HG02938 (cell line): ENCODE results near the gene DNAH9.
"Not testable (repeated sequence)": the region's sequence is repeated elsewhere in the genome, so short reads cannot be mapped to it uniquely, and the experiment has no call there.

ENCODE experiments used
- ATAC-seq: cut with Tn5 transposase; IDR thresholded peaks from one replicate; pipeline ENCODE4 v1.9.1; 2021; ENCODE audit warnings: mild to moderate bottlenecking, moderate library complexity; ENCODE audit not compliant: unreplicated experiment

The DNAH9 gene

DNA sequence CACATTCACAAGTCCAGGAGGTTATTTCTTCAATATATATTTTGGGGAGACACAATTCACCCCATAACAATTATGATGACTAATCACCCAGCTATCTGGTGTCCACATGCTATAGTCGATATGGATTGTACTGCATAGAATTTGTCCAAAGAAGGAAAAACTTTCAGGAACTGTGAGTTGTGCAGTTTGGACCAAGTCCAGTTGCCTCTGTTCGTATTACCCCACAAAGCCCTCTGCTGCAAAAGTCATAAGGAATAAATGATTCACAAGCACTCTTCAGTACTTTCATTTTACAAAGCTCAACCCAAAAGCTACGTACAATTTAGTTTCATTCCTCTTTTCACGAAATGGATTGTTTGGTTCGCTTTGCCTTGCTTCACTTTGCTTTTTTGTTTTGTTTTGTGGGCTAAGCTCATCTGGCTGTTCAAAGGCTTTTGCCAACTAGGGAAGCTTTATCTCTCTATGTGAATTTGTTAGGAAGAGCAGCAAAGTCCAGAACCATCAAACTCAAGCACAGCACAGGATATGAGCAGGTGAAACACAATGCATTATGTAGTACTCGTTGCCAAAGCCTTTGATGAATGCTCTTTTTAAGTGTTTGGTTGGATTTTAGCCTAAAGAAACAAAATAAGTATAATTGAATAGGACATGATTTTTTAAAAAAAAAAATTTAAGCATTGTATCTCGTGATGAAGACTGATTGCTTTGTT lies 300.4 kb downstream of the DNAH9 start:
- ATAC-seq, result no peak

DNA sequence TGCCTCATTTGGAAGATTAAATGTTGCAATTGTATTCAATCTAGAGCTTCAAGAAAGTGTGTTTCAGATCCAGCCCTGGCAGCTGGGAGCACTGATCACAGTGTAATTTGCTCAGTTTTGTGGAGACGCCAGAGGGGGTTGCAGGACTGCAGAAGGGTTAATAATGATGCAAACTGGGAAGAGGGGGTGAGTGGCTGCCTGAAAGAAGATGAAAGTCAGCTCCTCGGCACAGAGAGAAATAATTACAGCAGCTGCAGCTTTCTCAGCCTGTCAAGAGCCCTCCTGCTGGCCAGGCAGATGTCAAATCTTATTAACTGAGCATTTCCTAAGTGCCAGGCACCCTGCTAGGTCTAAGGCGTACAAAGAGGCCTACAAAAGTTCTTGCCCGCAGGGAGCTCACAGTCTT lies 301.3 kb downstream of the DNAH9 start:
- no peak for ATAC-seq

DNA sequence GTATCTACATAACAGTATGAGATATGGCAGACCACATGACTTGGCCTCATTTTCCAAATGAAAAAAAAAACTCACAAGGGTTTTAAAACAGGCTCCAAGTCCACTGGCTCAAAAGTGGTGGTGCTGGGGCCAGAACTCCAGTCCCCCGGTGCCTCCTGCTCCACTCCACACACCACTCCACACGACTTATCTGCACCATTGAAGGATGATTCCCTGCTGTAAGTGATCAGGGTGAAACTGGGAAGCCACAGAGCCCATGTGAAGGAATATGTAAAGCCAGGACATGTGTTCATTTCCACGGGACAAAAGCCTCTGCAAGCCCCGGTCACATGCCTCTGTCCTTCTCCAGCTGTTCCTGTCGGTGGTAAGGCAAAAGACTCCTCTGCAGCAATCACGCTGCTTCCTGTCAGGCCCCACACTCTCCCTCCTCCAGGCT lies 301.8 kb downstream of the DNAH9 start:
- no peak for ATAC-seq

DNA sequence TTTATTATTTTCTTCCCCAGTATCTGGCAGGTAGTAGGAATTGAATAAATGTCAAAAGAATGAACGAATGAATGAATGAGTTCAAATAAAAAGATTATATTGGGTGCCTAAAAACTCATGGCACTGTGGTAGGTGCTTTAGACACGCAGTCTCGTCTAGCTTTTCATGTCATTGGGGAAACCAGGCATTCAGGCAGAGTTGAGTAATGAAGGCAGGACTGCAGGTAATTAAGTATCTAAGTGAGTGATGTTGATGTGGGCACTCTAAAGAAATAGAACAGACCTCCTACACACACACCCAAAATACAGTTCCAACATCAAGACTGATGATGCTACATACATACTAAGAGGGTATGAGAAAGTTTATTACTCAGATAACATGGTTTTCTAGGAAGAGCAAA lies 302.4 kb downstream of the DNAH9 start:
- ATAC-seq, result no peak

DNA sequence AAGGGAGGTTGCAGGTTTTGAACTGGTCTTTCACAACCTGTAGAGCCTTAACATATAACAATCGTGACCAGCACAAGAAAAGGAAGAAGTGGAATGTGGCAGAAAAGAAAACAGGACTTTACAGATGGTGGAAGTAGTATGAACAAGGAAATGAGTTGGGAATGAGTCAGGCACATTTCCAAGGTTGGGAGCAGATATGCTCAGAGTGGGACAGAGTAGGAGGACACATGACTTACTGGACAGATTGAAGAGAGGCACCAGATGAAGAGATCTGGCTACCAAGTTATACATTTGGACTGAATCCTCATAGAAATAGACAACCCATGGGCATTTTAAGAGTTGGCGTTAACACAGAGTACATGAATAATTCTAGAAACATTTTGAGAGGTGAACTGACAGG lies 303.7 kb downstream of the DNAH9 start:
- no peak for ATAC-seq

DNA sequence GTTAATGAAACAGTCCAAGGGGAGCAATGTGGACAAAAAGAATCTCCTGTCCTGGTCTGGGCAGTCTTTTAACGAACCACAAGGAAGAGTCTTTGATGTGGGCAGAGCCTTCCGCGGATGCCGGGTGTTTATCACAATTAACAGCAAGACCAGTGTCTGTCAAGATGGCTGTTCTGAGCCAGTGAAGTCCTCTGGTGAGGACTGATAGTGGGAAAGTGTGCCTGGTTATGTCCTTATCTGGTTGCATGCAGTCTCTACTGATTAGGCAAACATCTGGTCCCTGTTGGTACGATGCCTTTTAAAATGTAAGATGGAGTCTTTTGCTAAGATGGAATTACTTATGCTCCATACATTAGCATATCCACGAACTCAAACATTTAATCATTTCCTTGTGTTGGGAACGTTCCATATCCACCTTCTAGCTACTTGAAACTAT lies 310.5 kb downstream of the DNAH9 start:
- no peak for ATAC-seq

DNA sequence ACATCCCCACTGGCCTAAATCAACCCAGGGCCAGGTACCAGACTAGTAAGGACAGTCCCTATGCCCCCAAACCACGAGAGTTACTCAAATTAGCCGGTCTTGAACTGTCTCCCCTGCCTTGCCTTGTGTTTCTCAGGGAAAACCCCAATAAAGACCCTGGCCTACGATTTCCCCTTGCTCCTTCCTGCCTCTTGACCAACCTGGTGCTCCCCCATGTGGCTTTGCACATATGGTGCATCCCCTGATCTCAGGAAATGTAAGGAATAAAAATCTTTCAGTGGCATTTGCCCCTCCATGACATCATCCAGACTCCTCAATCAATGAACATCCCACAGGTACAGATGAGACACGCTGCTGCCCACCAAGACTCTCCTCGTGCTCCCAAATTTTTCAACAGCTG lies 311.1 kb downstream of the DNAH9 start:
- no peak for ATAC-seq

DNA sequence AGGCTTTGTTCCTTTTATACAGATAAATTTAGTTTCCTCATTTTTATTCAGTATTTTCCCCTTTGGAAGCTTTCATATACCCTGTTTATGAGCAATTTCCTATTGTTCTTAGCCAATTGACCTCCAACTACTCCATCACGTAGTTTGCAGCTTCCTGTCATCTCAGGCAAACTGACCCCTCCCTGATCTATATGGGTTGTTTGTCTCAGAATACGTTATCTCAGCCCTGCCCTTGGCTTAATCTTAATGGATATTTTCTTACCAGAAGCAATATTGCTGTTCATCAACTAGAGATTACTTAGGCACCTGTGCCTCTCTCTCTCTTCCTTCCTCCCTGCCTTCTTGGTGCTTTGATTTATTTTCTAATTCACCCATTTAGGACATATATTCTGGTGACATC lies 317.8 kb downstream of the DNAH9 start:
- ATAC-seq, result no peak

DNA sequence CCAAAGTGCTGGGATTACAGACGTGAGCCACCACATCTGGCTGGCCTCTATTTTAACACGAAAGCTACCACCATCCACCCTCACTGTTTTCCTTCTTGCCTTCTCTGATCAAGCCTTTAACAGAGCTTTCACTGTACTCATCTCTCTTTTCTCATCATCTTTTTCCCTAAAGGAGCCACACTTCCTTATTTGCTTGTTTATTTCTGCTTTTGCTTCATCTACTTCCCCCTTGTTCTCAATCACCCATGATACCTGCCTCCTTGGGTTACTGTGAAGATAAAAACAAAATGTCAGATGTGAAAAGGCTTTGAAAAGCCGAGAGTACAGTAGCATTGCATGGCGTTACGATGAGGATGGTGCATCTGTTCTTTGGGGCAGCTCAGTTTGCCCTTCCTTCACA lies 319.1 kb downstream of the DNAH9 start:
- ATAC-seq, result no peak

DNA sequence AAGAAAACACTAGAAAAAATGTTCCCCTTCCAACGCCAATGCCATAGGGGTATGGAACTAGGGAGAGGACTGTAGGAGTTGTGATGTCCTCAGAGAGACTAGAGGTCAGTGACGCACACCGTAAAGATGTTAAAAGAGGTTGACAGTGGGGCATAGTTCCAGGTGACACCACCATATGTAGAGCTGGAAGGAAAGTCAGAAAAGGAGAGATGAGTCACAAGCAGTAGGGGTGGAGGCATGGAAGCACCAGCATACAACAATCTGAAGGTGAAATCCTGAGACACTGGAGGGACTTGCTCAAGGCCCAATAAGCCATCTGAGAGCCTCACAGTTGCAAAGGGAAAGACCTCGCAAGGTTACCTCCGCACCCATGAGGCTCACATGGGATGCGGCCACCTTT lies 323.0 kb downstream of the DNAH9 start:
- no peak for ATAC-seq

DNA sequence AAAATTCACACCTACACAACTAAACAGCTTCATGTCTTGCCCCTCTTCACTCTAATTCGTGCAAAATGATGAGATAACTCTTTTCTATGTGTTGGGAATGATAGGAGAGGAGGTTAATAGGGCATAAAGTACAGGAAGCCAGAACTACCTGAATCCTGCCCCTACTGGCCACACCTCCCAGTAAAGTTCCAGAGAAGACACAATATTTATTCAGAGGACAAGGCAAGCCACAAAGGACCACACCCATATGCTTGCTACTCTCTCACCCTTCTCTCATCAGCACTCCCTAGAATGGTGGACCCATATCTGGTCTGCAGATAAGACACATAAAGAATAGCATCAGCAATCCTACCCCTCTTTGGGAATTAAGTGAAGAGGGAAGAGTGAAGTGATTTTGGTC lies 324.4 kb downstream of the DNAH9 start:
- no peak for ATAC-seq

DNA sequence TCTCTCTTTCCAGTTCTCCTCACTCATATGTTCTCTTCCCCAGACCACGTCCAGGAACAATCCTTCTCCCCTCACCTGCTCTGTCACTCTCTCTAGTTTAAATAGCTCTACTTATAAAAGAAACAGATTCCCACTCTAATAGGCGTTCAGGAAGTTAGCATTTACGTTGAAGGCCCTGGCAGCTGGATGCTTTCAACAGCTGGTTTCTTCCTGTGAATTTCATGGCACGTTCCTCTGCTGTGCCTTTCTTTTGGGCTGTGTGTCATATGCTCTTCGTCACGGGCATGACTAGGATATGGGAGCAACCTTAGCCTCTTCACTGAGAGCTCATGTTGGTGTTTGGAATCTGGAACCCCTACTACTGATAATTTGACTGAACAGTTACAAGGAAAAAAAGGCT lies 325.8 kb downstream of the DNAH9 start:
- ATAC-seq, result no peak

DNA sequence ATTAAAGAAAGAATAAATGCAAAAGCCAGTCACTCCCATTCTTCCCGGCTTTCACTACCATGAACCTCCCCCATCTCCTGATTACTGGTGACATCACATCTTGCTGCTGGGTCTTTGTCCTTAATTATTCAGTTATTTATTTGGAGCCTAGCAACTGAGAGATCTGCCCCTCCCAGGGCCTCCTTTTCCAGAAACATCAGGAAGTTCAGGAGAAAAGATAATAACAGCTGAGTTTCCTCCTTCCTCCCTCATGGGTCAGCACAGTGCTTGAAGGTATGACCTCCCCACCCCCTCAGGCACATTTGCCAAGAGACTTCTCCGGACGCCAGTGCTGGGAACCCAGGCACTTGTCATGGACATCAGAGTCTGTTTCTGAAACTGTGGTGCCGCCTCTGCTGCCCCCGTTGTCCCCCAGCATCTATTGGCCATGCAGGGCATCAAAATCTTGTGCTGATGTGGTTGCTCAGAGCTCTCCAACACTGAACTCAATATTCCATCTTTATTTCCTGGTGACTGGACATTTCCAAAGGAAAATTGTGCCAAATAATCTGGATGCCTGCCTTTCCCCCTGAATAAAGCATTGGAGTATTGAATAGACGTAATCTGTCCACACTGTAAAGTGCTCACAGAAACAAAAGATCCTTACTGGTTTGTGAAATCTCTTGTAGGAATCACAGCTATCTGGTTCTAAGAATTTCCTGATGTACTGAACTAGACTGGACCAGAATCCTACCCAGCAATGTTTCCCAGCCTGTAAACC lies 327.2 kb downstream of the DNAH9 start:
- no peak for ATAC-seq

DNA sequence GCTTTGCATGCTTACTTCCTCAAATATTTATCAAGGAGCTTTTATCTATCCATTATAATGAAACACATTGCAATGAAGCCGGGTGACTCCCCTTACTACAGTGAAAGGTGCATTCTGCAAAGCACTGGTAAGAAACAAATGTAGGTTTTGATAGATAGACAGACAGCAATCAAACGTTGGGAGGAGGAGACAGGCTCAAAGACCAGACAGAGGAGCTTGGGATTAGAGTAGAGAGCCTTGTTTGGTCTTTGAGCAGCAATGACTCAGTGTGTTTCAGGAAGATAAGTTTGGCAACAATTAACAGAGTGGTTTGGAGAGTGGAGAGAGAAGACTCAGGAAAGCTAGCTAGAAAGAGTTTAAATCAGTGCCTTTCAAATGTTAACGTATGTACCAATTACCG lies 330.2 kb downstream of the DNAH9 start:
- no peak for ATAC-seq

DNA sequence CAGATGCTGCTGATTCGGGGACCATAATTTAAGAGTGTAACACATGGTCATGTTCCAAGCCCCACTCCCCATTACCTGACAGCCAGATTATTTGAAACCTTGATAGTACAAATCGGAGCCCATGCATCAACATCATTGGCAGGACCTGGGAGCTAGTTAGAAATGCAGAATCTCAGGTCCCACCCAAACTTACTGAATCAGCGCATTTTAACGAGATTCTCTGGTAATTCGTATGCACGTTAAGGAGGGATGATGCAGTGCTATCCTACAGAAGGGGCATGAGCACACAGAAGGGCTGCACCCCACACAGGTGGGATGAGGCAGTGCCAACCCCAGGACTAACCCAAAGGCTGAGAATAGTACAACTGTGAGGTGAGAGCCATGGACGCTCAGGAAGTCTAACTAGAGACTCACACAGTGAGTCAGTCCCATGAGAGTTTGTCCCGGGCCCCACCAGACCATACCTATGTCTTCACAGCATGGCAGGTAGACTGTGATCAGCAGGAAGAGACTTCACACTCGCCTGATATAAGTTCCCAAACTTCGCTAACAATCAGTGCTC lies 334.1 kb downstream of the DNAH9 start:
- ATAC-seq, result no peak

DNA sequence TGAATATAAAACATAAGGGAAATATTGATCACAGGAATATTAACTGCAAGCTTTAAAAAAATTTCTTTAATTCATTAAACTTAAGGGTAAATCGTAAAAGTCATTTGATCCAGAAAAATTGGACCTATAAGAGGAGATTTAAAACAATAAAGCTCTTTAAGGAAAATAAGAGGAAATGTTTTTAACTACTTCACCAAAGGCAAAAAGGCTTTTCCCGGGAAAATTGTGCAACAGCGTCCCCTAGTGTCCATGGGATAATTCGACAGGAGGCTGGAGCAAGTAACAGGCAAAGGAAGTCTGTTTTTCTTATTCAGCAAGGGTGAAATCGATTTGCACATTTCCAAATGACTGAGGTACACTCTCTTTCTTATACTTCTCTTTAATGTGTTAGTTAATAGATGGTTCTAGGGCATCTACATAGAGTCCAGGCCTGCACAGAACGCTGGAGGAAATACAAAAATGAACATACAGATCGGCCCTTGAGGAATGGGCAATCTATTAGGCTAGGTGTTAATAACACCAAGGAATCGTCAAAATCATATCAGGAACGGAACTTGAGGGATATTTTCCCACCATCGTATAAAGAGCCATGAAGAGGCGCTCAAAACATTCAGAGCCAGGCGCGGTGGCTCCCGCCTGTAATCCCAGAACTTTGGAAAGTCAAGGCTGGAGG lies 337.6 kb downstream of the DNAH9 start:
- no peak for ATAC-seq

DNA sequence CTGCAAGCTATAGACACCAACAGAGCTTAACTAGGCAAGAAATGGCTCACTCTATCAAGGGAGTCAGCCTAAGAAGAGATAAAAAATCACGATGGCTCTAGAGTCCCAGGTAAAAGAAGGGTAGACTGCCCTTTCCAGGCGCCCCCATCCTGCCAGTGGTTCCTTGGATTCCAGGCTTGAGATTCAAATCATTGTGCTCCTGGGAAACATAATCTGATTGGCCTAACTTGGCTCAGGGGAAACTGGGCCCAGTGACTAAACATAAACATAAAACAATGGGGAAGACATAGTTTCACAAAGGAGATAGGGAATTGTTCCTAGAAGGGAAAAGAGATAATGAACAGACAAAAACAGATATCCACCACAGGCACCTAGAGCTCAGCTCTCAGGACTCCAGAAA lies 342.6 kb downstream of the DNAH9 start:
- ATAC-seq, result no peak

DNA sequence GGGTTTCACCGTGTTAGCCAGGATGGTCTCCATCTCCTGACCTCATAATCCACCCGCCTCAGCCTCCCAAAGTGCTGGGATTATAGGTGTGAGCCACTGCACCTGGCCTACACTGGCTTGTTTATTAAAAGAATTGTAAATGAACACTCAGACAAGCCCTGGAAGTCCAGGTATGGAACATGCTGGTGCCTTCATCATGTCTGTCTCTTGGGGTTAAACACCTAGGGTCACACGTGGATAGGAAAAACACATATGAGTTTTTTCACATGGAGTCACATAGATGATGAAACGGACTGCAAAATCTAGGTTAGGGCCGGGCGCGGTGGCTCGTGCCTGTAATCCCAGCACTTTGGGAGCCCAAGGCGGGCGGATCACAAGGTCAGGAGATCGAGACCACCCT lies 344.8 kb downstream of the DNAH9 start:
- not testable (repeated sequence) for ATAC-seq

DNA sequence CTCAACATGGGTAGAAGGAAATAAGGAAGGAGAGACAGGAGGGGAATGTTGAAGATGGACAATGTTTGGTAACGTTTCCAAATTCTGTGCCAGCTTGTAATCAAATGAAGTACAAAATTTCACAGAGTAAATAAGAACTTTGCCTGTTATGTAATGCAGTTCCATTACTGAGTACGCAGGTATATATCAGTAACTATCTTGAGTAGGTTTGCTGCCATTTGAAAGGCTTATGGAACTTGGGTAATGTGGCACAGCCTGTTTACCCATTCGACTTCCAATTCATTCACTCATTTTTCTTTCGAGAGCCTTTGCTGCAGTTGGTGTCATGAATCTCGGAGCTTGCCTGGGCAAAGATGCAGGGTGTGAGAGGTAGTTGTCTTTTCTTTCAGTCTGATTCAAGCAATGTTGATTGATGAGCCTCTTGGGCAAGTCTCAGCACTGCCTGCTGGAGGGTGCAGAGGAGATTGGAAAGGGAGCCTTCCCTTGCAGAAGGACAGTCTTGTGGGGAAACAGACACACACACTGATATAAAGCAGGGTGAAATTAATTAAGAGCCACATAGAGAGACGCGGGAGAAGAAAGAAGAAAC lies 345.6 kb downstream of the DNAH9 start:
- ATAC-seq, result no peak

DNA sequence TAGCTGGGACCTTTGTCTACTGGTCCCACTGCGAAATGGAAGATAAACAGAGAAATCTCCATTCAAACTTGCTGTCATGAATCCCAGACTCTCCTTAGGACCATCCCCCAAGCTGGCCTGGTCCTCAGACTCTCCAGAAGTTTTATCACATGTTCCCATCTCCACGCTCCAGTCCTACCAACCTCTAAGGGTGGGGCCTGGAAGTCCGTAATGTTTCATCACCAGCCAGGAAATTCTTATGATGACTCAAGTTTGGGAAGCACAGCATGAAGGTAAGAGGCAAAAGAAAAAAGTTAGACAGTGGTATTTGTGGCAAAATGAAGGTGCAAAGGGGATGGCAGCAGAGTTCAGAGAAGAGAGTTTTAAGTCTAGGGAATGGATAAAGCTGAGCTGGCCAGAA lies 346.3 kb downstream of the DNAH9 start:
- no peak for ATAC-seq

DNA sequence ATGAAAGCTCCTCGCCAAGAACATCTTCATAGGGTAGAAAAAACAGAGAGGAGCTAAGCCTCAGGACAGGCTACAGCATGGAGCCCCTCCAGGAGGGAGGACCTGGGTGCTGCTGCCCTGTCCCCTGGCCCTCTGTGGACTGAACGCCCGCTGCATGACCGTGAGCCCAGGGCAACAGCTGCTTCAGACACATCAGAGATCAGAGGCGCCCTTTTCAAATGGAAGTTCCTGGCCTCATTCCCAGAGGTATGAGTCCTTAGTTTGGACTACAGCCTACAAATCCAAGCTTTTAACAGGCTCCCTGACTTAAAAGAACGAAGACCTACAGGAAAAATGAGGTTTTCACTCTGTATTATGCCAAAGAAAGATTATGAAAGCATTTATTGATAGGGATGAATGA lies 350.5 kb downstream of the DNAH9 start:
- ATAC-seq, result no peak
